Neural cell (in vitro differentiated cells): ENCODE results near the gene CACNA1C. TPM values are rescaled to one million over a fixed set of nuclear protein-coding genes. Genes with fewer than 3 reads are reported as not detected.

Source experiments
- H2AFZ ChIP-seq: fragments of 200-600, 300-800 bp; sonication (generic), shearing (Covaris generic); 2 replicates; pipeline ENCODE4 v1.6.0; 2014; ENCODE audit warnings: low read depth, mild to moderate bottlenecking, antibody characterized with exemption, low read length, moderate library complexity
- H3F3A ChIP-seq: fragments of 200-600 bp; shearing (Covaris generic); 2 replicates; pipeline ENCODE4 v1.6.1; 2016; ENCODE audit warnings: mild to moderate bottlenecking, moderate library complexity, mixed read lengths, antibody characterized with exemption, low read length; ENCODE audit not compliant: insufficient read depth, poor library complexity, severe bottlenecking
- H3K27ac ChIP-seq: fragments of 200-600, 300-800 bp; sonication (generic), shearing (Covaris generic); 2 replicates; pipeline ENCODE4 v1.5.1; 2014; ENCODE audit warnings: mild to moderate bottlenecking, low read length, moderate library complexity
- H3K27me3 ChIP-seq: fragments of 300-800, 200-600 bp; sonication (generic), shearing (Covaris generic); 2 replicates; pipeline ENCODE4 v1.6.0; 2014; ENCODE audit warnings: mild to moderate bottlenecking, low read depth, low read length, moderate library complexity; ENCODE audit not compliant: insufficient read depth
- H3K36me3 ChIP-seq: fragments of 300-800, 200-600 bp; sonication (generic), shearing (Covaris generic); 2 replicates; pipeline ENCODE4 v1.5.1; 2014; ENCODE audit warnings: mild to moderate bottlenecking, antibody characterized with exemption, low read length, moderate library complexity; ENCODE audit not compliant: insufficient read depth
- H3K4me2 ChIP-seq: fragments of 300-800, 200-600 bp; sonication (generic), shearing (Covaris generic); 2 replicates; pipeline ENCODE4 v1.6.0; 2014; ENCODE audit warnings: mild to moderate bottlenecking, low read length
- H3K4me3 ChIP-seq: fragments of 300-800, 200-600 bp; sonication (generic), shearing (Covaris generic); 2 replicates; pipeline ENCODE4 v1.5.1; 2014; ENCODE audit warnings: mild to moderate bottlenecking, low read length, moderate library complexity
- H3K79me2 ChIP-seq: fragments of 200-600 bp; shearing (Covaris generic); replicated peaks from 2 replicates; pipeline ENCODE4 v1.6.0; 2014; ENCODE audit warnings: mild to moderate bottlenecking, low read length, moderate library complexity; ENCODE audit not compliant: insufficient read depth
- H3K9ac ChIP-seq: fragments of 300-800, 200-600 bp; sonication (generic), shearing (Covaris generic); 2 replicates; pipeline ENCODE4 v1.6.1; 2016; ENCODE audit warnings: mild to moderate bottlenecking, low read length, mixed read lengths
- H3K9me2 ChIP-seq: fragments of 200-600 bp; shearing (Covaris generic); 2 replicates; pipeline ENCODE4 v1.6.1; 2016; ENCODE audit warnings: mild to moderate bottlenecking, low read length, mixed read lengths; ENCODE audit not compliant: insufficient read depth
- H3K9me3 ChIP-seq: fragments of 200-600, 300-800 bp; sonication (generic), shearing (Covaris generic); 2 replicates; pipeline ENCODE4 v1.6.1; 2016; ENCODE audit warnings: mild to moderate bottlenecking, mixed run types, low read length, moderate library complexity, mixed read lengths
- H4K20me1 ChIP-seq: fragments of 200-600 bp; shearing (Covaris generic); 2 replicates; pipeline ENCODE4 v1.6.1; 2016; ENCODE audit warnings: mild to moderate bottlenecking, mixed run types; ENCODE audit not compliant: insufficient read depth
- CTCF ChIP-seq: fragments of 450-650 bp; IDR thresholded peaks from 2 replicates; pipeline ENCODE4 v1.5.1; 2014; ENCODE audit warnings: antibody characterized with exemption, mild to moderate bottlenecking, moderate library complexity; ENCODE audit not compliant: poor library complexity, severe bottlenecking
- EP300 ChIP-seq: fragments of 450-650 bp; conservative IDR thresholded peaks from 2 replicates; pipeline ENCODE4 v1.6.1; 2014; ENCODE audit warnings: antibody characterized with exemption, mild to moderate bottlenecking, moderate library complexity; ENCODE audit not compliant: poor library complexity, severe bottlenecking
- EZH2 ChIP-seq: fragments of 200-600, 300-800 bp; shearing (Covaris generic), sonication (generic); IDR thresholded peaks from 2 replicates; pipeline ENCODE4 v1.6.1; 2014; ENCODE audit warnings: antibody characterized with exemption, low read length, borderline replicate concordance, mild to moderate bottlenecking; ENCODE audit not compliant: insufficient read depth, poor library complexity, severe bottlenecking
- MXI1 ChIP-seq: fragments of 450-650 bp; conservative IDR thresholded peaks from 2 replicates; pipeline ENCODE4 v1.6.1; 2014; ENCODE audit warnings: antibody characterized with exemption, mild to moderate bottlenecking; ENCODE audit not compliant: poor library complexity, severe bottlenecking
- POLR2AphosphoS5 ChIP-seq: IDR thresholded peaks from 2 replicates; pipeline ENCODE4 v1.6.1; 2012
- RAD21 ChIP-seq: fragments of 450-650 bp; conservative IDR thresholded peaks from 2 replicates; pipeline ENCODE4 v1.6.1; 2014; ENCODE audit warnings: antibody characterized with exemption, mild to moderate bottlenecking, moderate library complexity
- REST ChIP-seq: IDR thresholded peaks from 2 replicates; pipeline ENCODE4 v1.6.1; 2012; ENCODE audit warnings: borderline replicate concordance
- SMC3 ChIP-seq: fragments of 450-650 bp; conservative IDR thresholded peaks from 2 replicates; pipeline ENCODE4 v1.6.1; 2014; ENCODE audit warnings: antibody characterized with exemption, mild to moderate bottlenecking, moderate library complexity; ENCODE audit not compliant: poor library complexity
- TAF1 ChIP-seq: IDR thresholded peaks from 2 replicates; pipeline ENCODE4 v1.6.1; 2012; ENCODE audit warnings: low read depth
- polyA plus RNA-seq: library from polyadenylated mRNA; depleted of rRNA; stranded (reverse); fragments of >200 nt; gene quantifications from 2 replicates; pipeline ENCODE4 v1.2.3, GENCODE V29; 2014

Gene CACNA1C
- polyA plus RNA-seq, 1 donor from 2014 or later, result 9.7 TPM

- Histone ChIP-seq H3K27me3 (no peaks in the 10 kb centered on the region), H2AFZ (no peak overlapping the region), H3F3A (no peaks in the 10 kb centered on the region), H3K36me3 (no peaks in the 10 kb centered on the region), H3K79me2 (no peaks in the 10 kb centered on the region), H3K9ac (no peak overlapping the region), H3K9me2 (no peaks in the 10 kb centered on the region), H3K9me3 (no peaks in the 10 kb centered on the region), H3K27ac (no peak overlapping the region), H3K4me2 (no peak overlapping the region), H3K4me3 (no peak overlapping the region), H4K20me1 (no peaks in the 10 kb centered on the region)
- no peak for TF ChIP-seq TAF1
- no peak for TF ChIP-seq MXI1
- no peak for TF ChIP-seq POLR2AphosphoS5
- TF ChIP-seq REST, result no peak
- TF ChIP-seq EZH2, result no peak
- no peak for TF ChIP-seq RAD21
- TF ChIP-seq CTCF, result no peak
- TF ChIP-seq EP300, result no peak
Measured at GRCh38 chr12:2287589-2287988, 234.8 kb downstream of the CACNA1C start.

GRCh38 chr12:2288001-2288400, 235.2 kb downstream of the CACNA1C start:
- Histone ChIP-seq H3K36me3 (no peaks in the 10 kb centered on the region), H3K27ac (no peak overlapping the region), H3K4me3 (no peak overlapping the region), H3K9ac (no peak overlapping the region), H3K9me3 (no peaks in the 10 kb centered on the region), H3F3A (no peaks in the 10 kb centered on the region), H3K27me3 (no peaks in the 10 kb centered on the region), H2AFZ (no peak overlapping the region), H3K4me2 (no peak overlapping the region), H4K20me1 (no peaks in the 10 kb centered on the region), H3K79me2 (no peaks in the 10 kb centered on the region), H3K9me2 (no peaks in the 10 kb centered on the region)
- no peak for TF ChIP-seq SMC3

- no peaks in the 10 kb centered on the region for H3K79me2 ChIP-seq
- no peaks in the 10 kb centered on the region for H3K36me3 ChIP-seq
- no peak overlapping the region for H3K9ac ChIP-seq
- TF ChIP-seq POLR2AphosphoS5 (no peak), SMC3 (no peak), EP300 (no peak), RAD21 (no peak), TAF1 (no peak), EZH2 (no peak), CTCF (no peak), REST (no peak), MXI1 (no peak)
- H2AFZ ChIP-seq, result no peak overlapping the region
- H4K20me1 ChIP-seq, result no peaks in the 10 kb centered on the region
- no peaks in the 10 kb centered on the region for H3K9me2 ChIP-seq
- H3K27me3 ChIP-seq, result no peaks in the 10 kb centered on the region
- H3K4me3 ChIP-seq, result no peak overlapping the region
- H3K27ac ChIP-seq, result no peak overlapping the region
- no peaks in the 10 kb centered on the region for H3F3A ChIP-seq
- no peak overlapping the region for H3K4me2 ChIP-seq
- H3K9me3 ChIP-seq, result no peaks in the 10 kb centered on the region
Measured at GRCh38 chr12:2288471-2288870, 235.7 kb downstream of the CACNA1C start.
